B cell (primary cell): ENCODE data around the gene TOM1L2. TPM values are rescaled to one million over a fixed set of nuclear protein-coding genes. Genes with fewer than 3 reads are reported as not detected.

Experiments used
- ATAC-seq: fragments of 200-7000 bp; cut with Tn5 transposase; one replicate; pipeline ENCODE4 v1.10.0; 2021; ENCODE audit warnings: low read depth, mild to moderate bottlenecking, moderate number of reproducible peaks, moderate library complexity
- CTCF ChIA-PET: fragments of 350-600 bp; sonication (Branson Sonifier 250); formaldehyde crosslinking; loops from one replicate; lab custom pipeline; 2021; ENCODE audit warnings: antibody characterized with exemption, inconsistent platforms; lab: Charles Lee
- POLR2A ChIA-PET: fragments of 350-600 bp; sonication (Branson Sonifier 250); formaldehyde crosslinking; loops from one replicate; lab custom pipeline; 2021; ENCODE audit warnings: antibody characterized with exemption; lab: Charles Lee
- DNase-seq: peaks from one replicate; pipeline ENCODE4 v3.0.0; 2013
- H2AFZ ChIP-seq: 2 replicates; pipeline ENCODE4 v1.6.1; 2012; ENCODE audit warnings: mild to moderate bottlenecking, low read depth, low read length; ENCODE audit not compliant: insufficient read depth, poor library complexity, severe bottlenecking
- H3K27ac ChIP-seq, 2 donors: 1 replicate in 1 of 2; 2 replicates in 1 of 2; pipeline ENCODE4 v1.5.1; 2012 to 2013; ENCODE audit warnings: low read length in 2 of 2, mild to moderate bottlenecking in 2 of 2, moderate library complexity in 1 of 2
- H3K27me3 ChIP-seq, 4 experiments: fragments of 200-600 bp in 1 of 4; sonication (generic) in 1 of 4; replicated peaks in 1 of 4; 1 replicate in 2 of 4; 2 replicates in 2 of 4; pipeline versions ENCODE4 v1.6.1 to v1.7.0; 2013 to 2016; ENCODE audit warnings: low read length in 3 of 4, mild to moderate bottlenecking in 2 of 4, mixed read lengths in 1 of 4, moderate library complexity in 1 of 4; ENCODE audit not compliant: insufficient read depth in 4 of 4, control insufficient read depth in 3 of 4; ENCODE audit errors: control extremely low read depth in 1 of 4
- H3K36me3 ChIP-seq, 2 experiments: replicated peaks in 1 of 2; 1 replicate in 1 of 2; 2 replicates in 1 of 2; pipeline versions ENCODE4 v1.6.1 to v1.7.1; 2013; ENCODE audit warnings: low read length in 1 of 2; ENCODE audit not compliant: insufficient read depth in 2 of 2, control insufficient read depth in 1 of 2; ENCODE audit errors: control extremely low read depth in 1 of 2, extremely low read depth in 1 of 2
- H3K4me1 ChIP-seq, 2 donors: fragments of 200-600 bp in 1 of 2; sonication (generic) in 1 of 2; 1 replicate in 1 of 2; 2 replicates in 1 of 2; pipeline versions ENCODE4 v1.5.1 to v1.6.1; 2013 to 2017; ENCODE audit warnings: low read length in 2 of 2; ENCODE audit not compliant: control insufficient read depth in 2 of 2, insufficient read depth in 2 of 2
- H3K4me2 ChIP-seq: replicated peaks from 2 replicates; pipeline ENCODE3; 2012; ENCODE audit warnings: mild to moderate bottlenecking, low read depth, low read length; ENCODE audit not compliant: poor library complexity, severe bottlenecking
- H3K4me3 ChIP-seq, 5 experiments: fragments of 200-600 bp in 1 of 5; sonication (generic) in 1 of 5; 1 replicate in 3 of 5; 2 replicates in 2 of 5; pipeline versions ENCODE4 v1.5.1 to v1.7.0; 2011 to 2016; ENCODE audit warnings: low read length in 4 of 5, mild to moderate bottlenecking in 4 of 5, low read depth in 2 of 5, control low read depth in 1 of 5, moderate library complexity in 1 of 5; ENCODE audit not compliant: insufficient read depth in 1 of 5; ENCODE audit errors: control extremely low read depth in 1 of 5, extremely low read depth in 1 of 5
- H3K79me2 ChIP-seq: fragments of 200-600 bp; sonication (generic); one replicate; pipeline ENCODE4 v1.6.0; 2016; ENCODE audit warnings: low read length; ENCODE audit not compliant: control insufficient read depth, insufficient read depth
- H3K9ac ChIP-seq: fragments of 200-600 bp; sonication (generic); 2 replicates; pipeline ENCODE4 v1.6.1; 2017; ENCODE audit warnings: mild to moderate bottlenecking, low read length, moderate library complexity
- H3K9me3 ChIP-seq, 3 donors: one replicate each; pipeline versions ENCODE4 v1.6.1 to v1.7.1; 2013; ENCODE audit warnings: low read length in 2 of 3; ENCODE audit not compliant: control insufficient read depth in 2 of 3, insufficient read depth in 1 of 3; ENCODE audit errors: control extremely low read depth in 1 of 3
- H4K20me1 ChIP-seq: 2 replicates; pipeline ENCODE4 v1.6.0; 2012; ENCODE audit warnings: mild to moderate bottlenecking, low read length; ENCODE audit not compliant: insufficient read depth, control insufficient read depth, poor library complexity, severe bottlenecking
- H3K27ac Mint-ChIP-seq: one replicate; pipeline ENCODE4 v1.8.0; 2021; ENCODE audit warnings: mixed read lengths
- H3K27me3 Mint-ChIP-seq: one replicate; pipeline ENCODE4 v1.8.0; 2021; ENCODE audit warnings: mixed read lengths
- H3K4me1 Mint-ChIP-seq: one replicate; pipeline ENCODE4 v1.8.0; 2021; ENCODE audit warnings: mixed read lengths
- H3K4me3 Mint-ChIP-seq: one replicate; pipeline ENCODE4 v1.8.0; 2021; ENCODE audit warnings: mixed read lengths
- H3K9me3 Mint-ChIP-seq: one replicate; pipeline ENCODE4 v1.8.0; 2022; ENCODE audit warnings: mixed read lengths; ENCODE audit not compliant: insufficient read depth
- CTCF ChIP-seq: fragments of 200-600 bp; IDR thresholded peaks from one replicate; pipeline ENCODE4 v1.8.0; 2022; ENCODE audit warnings: antibody characterized with exemption, mild to moderate bottlenecking
- EZH2 ChIP-seq: IDR thresholded peaks from 2 replicates; pipeline ENCODE4 v1.6.1; 2012; ENCODE audit warnings: borderline replicate concordance, low read depth, mild to moderate bottlenecking, moderate library complexity, low read length; ENCODE audit not compliant: insufficient read depth, poor library complexity, severe bottlenecking
- WGBS: methylation state at CpG from one replicate; pipeline ENCODE4 v1.1.5; 2013; ENCODE audit warnings: missing lambda C conversion rate; ENCODE audit not compliant: insufficient coverage; 5-methylcytosine and 5-hydroxymethylcytosine counted together
- intact Hi-C: fragments of 100-400 bp; cut with micrococcal nuclease; formaldehyde crosslinking; loops from one replicate; pipeline ENCODE4 v1.10.0; 2022
- polyA plus RNA-seq: library from polyadenylated mRNA; depleted of rRNA; stranded (reverse); fragments of >200 nt; gene quantifications from 2 replicates; pipeline ENCODE4 v1.2.3, GENCODE V29; 2012
- total RNA-seq, 2 donors: library from RNA; stranded (reverse); fragments of 120-200 nt in 1 of 2; gene quantifications; 1 replicate in 1 of 2; 2 replicates in 1 of 2; pipeline versions ENCODE4 v1.2.3 to v1.2.4, GENCODE V29; 2013 to 2022

The TOM1L2 gene
- total and polyA plus RNA-seq, 2 donors (not counting 1 experiment from before 2014, with no cell fraction given), result 25.1 to 29.7 TPM

- WGBS, result 45% methylated on average over 3 of the region's 3 CpGs
- Histone ChIP-seq H4K20me1 (no peaks in the 10 kb centered on the region), H3K9me3 (no peaks in the 10 kb centered on the region), H3K9ac (no peak overlapping the region), H3K36me3 (no peaks in the 10 kb centered on the region), H3K4me1 (peaks cover 3 to 6% of the 10 kb centered on the region in 2 donors), H3K4me2 (no peak overlapping the region), H3K79me2 (peaks cover 27% of the 10 kb centered on the region), H2AFZ (no peak overlapping the region), H3K27ac (no peak overlapping the region), H3K27me3 (no peaks in the 10 kb centered on the region), H3K4me3 (no peak overlapping the region)
- ATAC-seq (no peak), DNase-seq (no peak)
- Mint-ChIP-seq H3K4me1 (peaks cover 11% of the 10 kb centered on the region), H3K9me3 (no peaks in the 10 kb centered on the region), H3K4me3 (no peak overlapping the region), H3K27me3 (no peaks in the 10 kb centered on the region), H3K27ac (no peak overlapping the region)
- POLR2A ChIA-PET, result no interaction called here
- CTCF ChIA-PET, result interaction anchor here (0.6 kb wide), 1 partner anchor 1423 kb away, joined by 4 read pairs; no protein-coding TSS in a partner anchor
- TF ChIP-seq EZH2, result no peak
- TF ChIP-seq CTCF, result no peak
- intact Hi-C loops, result no loop called here
Measured at GRCh38 chr17:17943281-17943984, 28.8 kb downstream of the TOM1L2 start.

DNA sequence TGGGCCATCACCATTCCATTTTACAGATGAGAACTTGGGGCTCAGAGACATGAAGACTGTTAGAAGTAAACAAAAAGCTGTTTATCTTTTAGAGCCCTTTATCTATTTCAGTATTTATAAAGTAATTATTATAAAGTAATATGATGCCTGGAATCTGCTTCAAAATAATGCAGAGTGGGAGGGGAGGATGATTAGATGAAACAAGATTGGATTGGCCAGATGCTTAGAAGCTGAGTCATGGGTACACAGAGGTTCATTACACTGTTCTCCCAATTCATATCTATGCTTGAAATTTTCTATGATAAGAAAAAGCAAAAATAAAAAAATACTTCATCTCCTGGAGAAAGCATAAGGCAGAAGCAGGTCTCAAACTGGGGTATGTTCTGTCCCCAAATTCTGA, 29.4 kb downstream of the TOM1L2 start:
- ChIA-PET POLR2A (no interaction called here), CTCF (no interaction called here)
- no peak overlapping the region for H3K4me3 ChIP-seq
- Mint-ChIP-seq H3K4me3 (no peak overlapping the region), H3K9me3 (no peaks in the 10 kb centered on the region), H3K27me3 (no peaks in the 10 kb centered on the region), H3K27ac (no peak overlapping the region), H3K4me1 (peaks cover 11% of the 10 kb centered on the region)
- DNase-seq (no peak), ATAC-seq (no peak)
- intact Hi-C loops, result no loop called here
- peaks cover 32% of the 10 kb centered on the region for H3K79me2 ChIP-seq
- no peak overlapping the region for H3K4me2 ChIP-seq
- no peaks in the 10 kb centered on the region for H3K36me3 ChIP-seq
- H3K27ac ChIP-seq, result no peak overlapping the region
- H3K4me1 ChIP-seq, result peaks cover 3 to 6% of the 10 kb centered on the region in 2 donors
- H4K20me1 ChIP-seq, result no peaks in the 10 kb centered on the region
- TF ChIP-seq CTCF, result no peak
- no peak for TF ChIP-seq EZH2
- no peaks in the 10 kb centered on the region for H3K27me3 ChIP-seq
- no peak overlapping the region for H2AFZ ChIP-seq
- H3K9me3 ChIP-seq, result no peaks in the 10 kb centered on the region
- no peak overlapping the region for H3K9ac ChIP-seq
